Amniotic epithelial cell (primary cell): ENCODE results near the gene RPL7A.
A peak's percentile ranks its signal among the peaks of the same experiment; 100 is the strongest.

Source experiments
- DNase-seq: peaks from one replicate; pipeline ENCODE4 v3.0.0-alpha.2; 2010; ENCODE audit warnings: low read depth

RPL7A gene

GRCh38 chr9:133348718-133349573 is 928 bp downstream of the RPL7A start:
- no peak for DNase-seq

GRCh38 chr9:133349965-133350616 is 2.1 kb downstream of the RPL7A start:
- no peak for DNase-seq

DNA sequence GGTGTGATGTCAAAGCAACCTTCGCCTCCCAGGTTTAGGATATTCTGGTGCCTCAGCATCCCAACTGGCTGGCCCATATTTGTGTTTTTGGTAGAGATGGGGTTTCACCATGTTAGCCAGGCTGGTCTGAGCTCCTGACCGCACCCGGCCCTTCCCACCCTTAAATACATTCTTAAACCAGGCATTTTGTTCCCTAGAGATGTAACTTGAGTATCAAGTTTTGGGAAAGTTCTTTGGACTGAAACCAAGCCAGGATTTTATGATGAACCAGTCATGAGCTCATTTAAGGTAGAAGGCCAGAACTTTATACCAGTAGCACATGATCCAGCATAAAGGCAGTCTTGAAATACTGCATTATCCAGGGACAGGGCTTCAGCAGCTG is 3.5 kb downstream of the RPL7A start:
- DNase-seq: no peak

DNA sequence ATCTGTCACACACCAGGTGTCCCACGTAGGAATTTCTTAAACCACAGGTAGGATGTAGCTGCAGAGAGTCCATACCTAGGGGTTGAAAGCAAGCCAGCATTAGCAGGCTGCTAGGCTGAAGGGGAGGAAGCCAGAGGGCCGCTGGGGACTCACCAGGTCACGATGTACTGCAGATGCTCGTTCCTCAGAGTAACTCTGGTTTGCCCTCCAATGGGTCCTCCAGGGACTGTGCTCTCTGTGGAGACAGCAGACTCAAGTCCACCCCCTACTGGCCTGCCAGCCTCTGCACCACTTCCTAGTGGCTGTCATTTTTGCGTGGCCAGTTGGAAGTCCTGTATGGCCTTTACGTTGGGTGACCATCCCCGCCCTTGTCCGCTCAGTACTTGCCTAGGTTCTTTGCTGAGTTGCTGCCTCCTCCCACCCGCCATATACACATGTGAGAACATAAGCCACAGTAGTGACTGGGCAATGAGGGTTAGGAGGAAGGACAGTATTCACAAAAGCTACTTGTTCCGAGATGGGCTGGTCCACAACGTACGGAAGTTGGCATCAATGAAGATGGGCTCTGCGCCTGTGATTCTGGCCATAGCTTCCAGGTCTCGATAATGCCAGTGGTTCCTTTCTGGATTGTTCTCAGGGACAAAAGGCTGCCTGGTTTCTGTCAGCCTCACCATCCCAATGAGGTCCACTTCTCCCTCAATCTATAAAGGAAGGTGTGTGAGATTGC is 4.1 kb downstream of the RPL7A start:
- DNase-seq: peak; percentile 61

GRCh38 chr9:133352635-133353340 is 4.8 kb downstream of the RPL7A start:
- no peak for DNase-seq

- DNase-seq: no peak
These were observed 5.5 kb downstream of the RPL7A start for GRCh38 chr9:133353548-133353947.

GRCh38 chr9:133354766-133355165 is 6.7 kb downstream of the RPL7A start:
- DNase-seq: no peak

DNA sequence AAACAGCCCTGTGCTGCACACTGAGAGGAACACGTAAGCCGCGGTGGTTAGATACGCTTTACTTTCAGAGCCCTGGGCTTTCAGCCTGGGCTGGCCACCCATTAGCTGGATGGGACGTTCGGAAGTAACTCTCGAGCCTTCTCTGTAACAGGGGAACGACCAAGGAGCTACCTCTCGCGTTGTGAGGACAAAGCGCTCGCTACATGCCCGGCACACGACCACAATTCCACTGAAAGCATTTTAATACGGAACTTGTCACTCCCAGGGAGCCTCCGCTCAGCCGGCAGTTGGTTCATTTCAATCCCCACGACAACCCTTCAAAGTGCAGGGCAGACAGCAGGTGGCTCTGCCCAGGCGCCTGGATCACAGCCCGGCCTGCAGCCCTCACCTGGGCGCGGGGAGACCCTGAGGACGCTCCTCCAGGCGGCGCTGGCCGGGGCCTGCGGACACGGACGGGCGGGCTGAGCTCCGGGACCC is 7.9 kb downstream of the RPL7A start:
- no peak for DNase-seq

DNA sequence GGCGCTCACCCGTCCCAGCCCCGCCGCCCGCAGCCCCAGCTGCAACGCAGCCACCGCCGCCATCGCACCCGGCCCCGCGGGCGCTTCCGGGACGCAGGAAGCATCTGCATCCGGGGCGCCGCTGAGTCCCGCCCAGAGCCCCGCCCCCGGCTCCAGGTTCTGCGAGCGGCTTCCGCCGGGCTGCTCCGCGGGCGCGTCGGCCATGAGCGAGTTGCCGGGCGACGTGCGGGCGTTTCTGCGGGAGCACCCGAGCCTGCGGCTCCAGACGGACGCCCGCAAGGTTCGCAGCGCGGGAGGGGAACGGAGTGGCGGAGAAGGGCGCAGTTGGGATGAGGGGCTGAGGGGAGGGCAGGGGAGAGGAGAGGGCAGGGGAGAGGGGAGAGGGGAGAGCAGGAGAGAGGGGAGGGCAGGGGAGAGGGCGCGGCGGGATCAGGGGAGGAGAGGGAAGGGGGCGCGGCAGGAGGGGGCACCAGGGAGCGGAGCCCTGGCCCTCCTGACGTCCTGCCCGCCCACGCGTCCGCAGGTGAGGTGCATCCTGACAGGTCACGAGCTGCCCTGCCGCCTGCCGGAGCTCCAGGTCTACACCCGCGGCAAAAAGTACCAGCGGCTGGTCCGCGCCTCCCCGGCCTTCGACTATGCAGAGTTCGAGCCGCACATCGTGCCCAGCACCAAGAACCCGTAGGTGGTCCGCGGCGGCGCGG is 8.5 kb downstream of the RPL7A start, which contains the start of the genes SURF1 and SURF2:
Gene SURF1, minus strand, starts transcription at position 97 of the 701 bp plus-strand sequence. Its CDS starts 34 bp downstream, at position 63.
Gene SURF2, plus strand, starts transcription at position 160 of the 701 bp plus-strand sequence. Its CDS starts 43 bp downstream, at position 203.
- peak; percentile 66 for DNase-seq

- DNase-seq: no peak
These were observed 9.6 kb downstream of the RPL7A start for GRCh38 chr9:133357656-133358055.

DNA sequence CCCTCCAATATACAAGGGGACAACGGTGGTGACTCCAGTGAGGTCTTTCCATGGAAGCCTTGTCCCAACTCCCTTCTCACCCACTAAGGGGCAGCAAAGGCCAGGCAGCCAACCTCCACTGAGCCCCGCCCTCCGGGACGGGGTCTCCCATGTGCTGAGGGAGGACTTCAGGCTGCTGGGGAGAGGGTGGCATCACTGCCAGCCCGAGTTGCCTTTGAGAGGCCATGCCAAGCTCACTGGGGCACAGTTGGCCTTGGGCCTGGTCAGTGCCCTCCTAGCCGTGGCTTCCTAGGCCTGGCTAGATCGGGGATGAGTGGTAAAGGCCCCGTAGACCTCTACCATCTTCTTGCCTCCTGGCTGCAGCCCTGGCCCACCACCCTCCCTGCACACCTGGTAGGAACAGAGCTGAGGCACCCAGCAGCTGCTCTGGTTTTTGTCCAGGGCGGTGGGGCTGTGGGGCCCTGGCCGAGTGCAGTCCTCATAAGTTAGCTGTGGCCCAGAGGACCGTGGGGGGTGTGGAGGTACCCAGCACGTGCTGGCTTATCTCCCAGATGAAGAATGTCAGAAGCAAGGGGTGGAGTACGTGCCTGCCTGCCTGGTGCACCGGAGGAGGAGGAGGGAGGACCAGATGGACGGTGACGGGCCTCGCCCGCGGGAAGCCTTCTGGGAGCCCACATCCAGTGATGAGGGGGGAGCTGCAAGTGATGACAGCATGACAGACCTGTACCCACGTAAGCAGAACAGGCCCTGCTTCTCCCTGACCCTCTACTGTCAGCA is 11.6 kb downstream of the RPL7A start:
- peak; percentile 35 for DNase-seq

GRCh38 chr9:133360400-133361393 is 12.7 kb downstream of the RPL7A start:
- DNase-seq: no peak

- DNase-seq: no peak
These were observed 13.6 kb downstream of the RPL7A start for GRCh38 chr9:133361507-133362092.

GRCh38 chr9:133362359-133363044 is 14.5 kb downstream of the RPL7A start:
- DNase-seq: peak; percentile 57

DNA sequence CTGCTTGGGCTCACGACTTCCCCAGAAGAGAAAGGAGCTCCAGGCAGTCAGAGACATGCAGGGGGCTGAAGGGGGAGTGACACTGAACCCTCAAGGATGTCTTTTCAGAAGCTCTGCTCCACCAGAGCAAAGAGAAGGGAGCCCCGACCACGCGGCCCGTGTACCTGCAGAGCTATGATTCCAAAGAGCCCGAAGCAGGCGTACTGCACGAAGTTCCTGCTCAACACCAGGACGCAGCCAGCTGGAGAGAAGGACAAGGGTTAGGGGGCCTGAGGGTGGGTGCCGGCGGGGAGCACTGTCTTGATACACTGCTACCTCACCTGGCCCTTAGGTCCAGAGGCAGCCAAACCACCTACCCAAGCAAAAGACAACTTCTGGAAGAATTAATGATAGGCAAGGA is 18.4 kb downstream of the RPL7A start:
- DNase-seq: no peak

DNA sequence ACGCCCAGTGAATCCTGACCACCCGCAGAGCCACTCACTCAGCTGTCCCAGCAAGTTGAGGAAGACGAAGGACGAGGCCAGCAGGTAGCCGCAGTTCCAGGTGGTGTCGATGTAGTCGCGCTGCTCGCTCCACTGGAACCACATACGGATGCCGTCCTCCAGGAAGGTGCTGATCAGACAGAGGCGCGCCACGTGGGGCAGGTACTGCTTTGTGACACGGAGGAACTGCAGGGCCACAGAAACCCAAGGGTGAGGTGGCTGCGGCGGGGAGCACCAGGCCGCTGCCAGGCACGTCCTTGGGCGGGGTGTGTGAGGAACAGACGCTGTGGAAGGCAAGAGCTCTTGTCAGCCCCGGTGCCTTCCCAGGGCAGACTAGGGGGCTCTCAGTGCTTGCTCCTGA is 19.2 kb downstream of the RPL7A start:
- no peak for DNase-seq

GRCh38 chr9:133367778-133368177 is 19.8 kb downstream of the RPL7A start:
- no peak for DNase-seq

DNA sequence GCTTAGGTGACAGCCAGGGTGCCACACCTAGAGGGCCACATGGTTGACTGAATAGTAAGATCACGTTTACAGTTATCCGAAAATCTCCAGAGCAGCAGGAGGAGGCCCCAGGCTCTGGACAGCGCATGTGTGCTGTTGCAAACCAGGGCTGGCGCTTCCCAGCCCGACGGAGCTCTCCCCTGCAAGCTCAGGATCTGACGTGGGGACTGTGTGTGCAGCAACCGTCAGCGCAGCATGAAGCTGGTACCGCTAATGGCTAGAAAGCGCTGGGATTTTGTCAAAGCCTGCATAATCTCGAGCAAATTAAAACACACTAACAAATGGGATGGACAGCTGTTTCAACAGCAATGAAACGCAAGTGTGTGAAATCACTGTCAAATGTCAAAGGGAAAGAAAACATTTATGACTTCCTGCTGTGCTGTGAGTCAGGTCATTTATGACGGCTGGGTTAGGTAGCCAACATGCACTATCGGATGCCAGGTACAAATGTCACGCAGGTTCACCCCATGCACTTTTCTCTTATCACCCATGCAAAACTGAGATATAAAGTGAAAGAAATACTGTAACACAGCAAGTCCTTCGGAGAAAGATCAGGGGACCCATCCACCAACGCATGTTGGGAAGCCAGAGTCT is 20.3 kb downstream of the RPL7A start:
- DNase-seq: peak; percentile 45
